GM21529 (cell line): ENCODE measurements around the gene ARMC12.
"Not testable (repeated sequence)": the region's sequence is repeated elsewhere in the genome, so short reads cannot be mapped to it uniquely, and the experiment has no call there.

ENCODE experiments used
- ATAC-seq: cut with Tn5 transposase; IDR thresholded peaks from one replicate; pipeline ENCODE4 v1.9.1; 2021; ENCODE audit not compliant: unreplicated experiment

Gene ARMC12, protein sequence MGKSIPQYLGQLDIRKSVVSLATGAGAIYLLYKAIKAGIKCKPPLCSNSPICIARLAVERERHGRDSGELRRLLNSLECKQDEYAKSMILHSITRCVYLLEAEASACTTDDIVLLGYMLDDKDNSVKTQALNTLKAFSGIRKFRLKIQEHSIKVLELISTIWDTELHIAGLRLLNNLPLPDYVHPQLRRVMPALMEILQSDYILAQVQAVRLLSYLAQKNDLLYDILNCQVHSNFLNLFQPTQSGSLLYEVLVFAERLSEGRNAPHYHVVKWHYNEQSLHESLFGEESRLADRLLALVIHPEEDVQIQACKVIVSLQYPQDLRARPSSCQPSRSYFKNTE

GRCh38 chr6:35736982-35737412 is at the start of gene ARMC12:
Gene ARMC12, plus strand, starts transcription at chr6:35737032. Its CDS starts 77 bp downstream, at chr6:35737109.
- ATAC-seq, result no peak

DNA sequence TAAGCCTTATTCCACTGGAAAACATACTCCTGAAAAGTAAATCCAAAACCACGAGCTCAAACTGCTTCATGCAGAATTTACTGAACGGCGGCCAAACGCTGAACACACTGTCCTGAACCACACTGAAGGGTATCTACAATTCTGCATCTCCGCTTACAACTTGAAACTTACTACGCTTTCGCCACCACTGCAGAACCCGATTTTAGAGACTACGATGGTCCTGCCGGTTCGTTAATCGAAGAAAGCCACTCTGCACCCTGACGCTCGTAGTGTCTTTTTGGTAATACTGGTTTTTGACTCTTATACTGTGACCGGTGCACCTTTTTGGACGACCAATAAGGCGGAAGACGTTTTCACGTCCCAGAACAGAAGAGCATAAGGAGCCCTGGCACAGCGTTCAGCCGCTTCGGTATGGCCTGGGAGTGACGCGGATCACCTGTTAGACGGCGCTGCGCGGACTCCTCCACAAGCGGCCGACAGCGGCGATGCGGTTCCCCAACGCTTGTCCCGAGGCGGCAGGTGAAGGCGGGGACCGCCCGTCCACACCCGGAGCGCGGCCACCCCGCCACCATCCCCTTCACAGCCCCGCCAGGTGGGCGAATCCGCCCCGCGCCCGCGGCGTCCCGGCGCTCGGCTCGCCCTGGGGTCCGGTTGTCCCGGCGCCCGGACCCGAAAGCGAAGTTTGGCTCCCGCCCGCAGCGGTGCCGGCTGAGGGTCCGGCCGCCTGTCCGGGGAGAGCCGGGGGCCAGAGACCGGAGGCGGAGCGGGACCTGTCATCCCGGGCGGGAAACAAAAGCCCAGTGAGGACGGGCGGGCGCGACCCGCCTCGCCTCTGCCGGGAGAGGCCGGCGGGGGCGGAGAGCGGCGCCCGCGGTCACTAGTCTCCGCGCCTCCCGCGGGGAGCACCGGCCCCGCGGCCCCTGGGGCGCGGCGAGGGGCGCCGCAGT is 48.9 kb upstream of the ARMC12 start:
- ATAC-seq, result peak; percentile 45

DNA sequence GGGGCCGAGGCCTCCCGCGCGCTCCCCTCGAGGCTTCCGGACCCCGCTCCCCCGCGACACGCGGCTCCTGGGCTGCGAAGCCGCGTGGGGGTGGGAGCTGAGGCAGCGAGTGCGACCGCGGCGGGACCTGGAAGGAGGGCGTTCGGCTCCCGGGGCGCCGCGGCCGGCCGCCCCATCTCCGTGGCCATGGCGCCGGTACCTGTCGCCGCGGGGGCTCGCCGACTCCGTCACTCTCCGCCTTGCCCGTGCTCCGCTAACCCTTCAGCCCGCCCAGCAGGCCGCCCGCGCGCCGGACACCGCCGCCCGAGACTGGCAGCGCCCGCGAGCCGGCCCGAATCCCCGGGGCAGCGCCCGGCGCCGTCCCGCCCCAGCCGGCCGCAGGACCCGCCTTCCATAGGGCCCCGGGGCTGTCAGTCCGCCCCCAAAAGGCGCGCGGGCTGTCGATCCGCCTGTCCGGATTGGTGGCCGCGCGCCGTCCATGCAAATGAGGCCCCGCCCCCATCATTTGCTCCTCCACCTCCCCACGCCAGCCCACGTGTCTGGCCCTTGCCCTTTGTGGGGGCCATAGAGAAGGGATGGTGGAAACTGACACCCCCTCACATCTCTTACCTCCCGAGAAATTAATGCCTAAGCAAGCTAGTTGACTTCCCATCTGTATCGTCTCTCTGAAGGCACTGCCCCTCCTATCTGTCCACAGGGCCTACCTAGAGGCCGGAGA is 48.1 kb upstream of the ARMC12 start, which contains the start of gene FKBP5:
TSS of gene FKBP5 (minus strand) at position 311 of the 718 bp plus-strand sequence. CDS start 46,091 bp downstream, outside the sequence.
- peak; percentile 85 for ATAC-seq

GRCh38 chr6:35690006-35690405 is 46.8 kb upstream of the ARMC12 start:
- ATAC-seq, result not testable (repeated sequence)

DNA sequence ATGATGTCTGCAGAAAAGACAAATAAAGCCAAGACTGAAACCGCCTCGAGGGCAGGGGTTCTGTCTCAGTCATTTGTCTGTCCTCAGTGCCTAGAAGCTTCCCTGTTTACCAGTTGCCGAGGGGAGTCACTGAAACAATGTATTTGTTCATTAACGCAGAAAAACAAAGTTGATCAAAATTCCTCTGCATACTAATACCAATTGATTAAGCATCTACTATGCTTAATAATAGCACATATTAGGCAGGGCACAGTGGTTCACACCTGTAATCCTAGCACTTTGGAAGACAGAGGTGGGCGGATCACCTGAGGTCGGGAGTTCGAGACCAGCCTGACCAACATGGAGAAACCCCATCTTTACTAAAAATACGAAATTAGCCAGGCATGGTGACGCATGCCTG is 46.3 kb upstream of the ARMC12 start:
- no peak for ATAC-seq

DNA sequence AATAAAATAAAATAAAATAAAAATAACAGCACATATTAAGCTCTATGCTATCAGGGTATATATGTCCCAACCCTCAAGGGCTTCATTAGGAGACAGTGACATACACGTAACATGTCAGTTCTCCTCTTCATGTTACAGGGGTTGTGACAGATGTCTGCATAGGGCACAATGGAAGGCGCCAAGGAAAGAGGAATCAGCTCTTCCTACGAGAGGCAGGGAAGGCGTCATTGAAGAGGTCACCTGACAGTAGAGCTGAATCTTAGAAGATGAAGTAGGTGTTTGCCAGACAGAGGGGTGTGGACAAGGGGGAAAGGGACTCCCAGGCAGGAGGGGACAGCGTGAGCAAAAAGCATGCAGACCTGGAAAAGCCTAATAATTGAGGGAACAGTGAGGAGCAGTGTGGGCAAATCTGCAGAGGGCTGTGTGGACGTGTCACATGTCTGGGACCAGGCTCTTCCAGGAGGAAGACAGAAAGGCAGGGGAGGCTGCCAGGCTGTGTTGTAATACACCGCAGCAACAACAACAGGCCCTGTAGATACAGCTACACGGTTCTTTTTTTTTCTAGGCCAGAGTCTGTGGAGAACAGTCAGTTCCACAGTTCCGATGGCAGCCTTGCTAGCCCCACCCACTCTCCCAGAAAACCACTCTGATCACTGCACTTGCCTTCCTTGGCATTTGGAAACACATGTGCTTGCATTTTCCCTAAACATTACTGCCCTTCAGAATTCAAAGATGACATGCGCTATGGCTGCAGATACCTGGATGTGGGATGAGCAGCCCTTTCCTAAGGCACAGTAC is 45.6 kb upstream of the ARMC12 start:
- ATAC-seq, result no peak

DNA sequence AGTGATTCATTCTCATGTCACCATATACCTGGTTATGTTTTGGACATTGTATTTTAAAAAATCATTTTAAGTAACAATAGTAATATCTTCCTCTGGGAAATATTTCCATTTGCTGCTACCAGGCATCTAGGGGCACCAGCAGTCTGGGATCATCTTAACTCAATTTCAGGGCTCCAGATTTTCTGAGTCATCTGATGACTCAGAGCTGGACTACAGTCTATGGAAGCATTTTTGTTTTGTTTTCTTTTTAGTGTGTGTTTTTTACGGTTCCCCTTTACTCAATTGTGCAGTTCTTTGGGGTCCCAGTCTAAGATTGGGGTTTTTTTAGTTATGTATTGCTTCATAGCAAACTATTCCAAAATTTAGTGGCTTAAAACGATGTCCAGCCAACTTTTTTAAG is 42.4 kb upstream of the ARMC12 start:
- ATAC-seq, result no peak

GRCh38 chr6:35698430-35698829 is 38.4 kb upstream of the ARMC12 start:
- not testable (repeated sequence) for ATAC-seq

GRCh38 chr6:35698858-35699257 is 38.0 kb upstream of the ARMC12 start:
- ATAC-seq, result no peak

GRCh38 chr6:35703554-35703953 is 33.3 kb upstream of the ARMC12 start:
- ATAC-seq, result no peak

DNA sequence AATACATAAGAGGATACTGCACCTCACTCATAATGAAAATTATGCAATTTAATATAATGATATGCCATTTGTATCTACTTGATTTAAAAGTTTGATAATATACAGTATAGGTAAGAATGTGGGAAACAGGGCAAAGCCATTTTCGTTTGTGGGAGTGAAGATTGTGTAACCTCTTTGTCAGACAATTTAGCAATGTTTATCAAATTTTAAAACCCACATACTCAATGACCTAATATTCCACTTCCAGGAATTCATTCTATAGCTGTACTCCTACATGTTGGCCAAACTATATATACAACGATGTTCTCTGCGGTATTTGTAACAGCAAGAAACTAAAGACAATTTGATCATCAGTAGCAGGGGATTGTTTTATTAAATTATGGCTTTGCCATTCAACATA is 30.4 kb upstream of the ARMC12 start:
- ATAC-seq, result no peak

DNA sequence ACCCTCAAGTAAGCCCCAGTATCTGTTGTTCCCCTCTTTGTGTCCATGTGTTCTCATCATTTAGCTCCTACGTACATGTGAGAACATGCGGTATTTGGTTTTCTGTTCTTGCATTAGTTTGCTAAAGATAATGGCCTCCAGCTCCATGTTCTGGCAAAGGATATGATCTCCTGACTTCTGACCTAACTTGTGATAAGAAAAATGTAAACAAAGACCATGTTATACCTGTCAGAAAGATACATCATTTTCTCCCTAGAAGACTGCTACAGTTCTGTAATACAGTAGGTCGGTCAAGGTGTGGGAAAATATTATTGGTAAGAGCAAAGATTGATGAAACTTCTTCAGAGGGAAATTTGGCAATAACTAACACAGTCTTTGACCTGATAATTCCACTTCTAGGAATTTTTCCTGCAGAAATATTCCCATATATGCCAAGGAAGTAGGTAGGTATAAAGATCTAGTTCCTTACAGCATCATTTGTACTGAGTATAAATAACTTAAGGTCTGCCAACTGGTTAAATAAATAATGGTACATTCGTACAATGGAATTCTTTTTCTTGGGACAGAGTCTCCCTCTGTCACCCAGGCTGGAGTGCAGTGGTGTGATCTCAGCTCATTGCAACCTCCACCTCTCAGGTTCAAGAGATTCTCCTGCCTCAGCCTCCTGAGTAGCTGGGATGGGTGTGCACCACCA is 29.0 kb upstream of the ARMC12 start:
- no peak for ATAC-seq

DNA sequence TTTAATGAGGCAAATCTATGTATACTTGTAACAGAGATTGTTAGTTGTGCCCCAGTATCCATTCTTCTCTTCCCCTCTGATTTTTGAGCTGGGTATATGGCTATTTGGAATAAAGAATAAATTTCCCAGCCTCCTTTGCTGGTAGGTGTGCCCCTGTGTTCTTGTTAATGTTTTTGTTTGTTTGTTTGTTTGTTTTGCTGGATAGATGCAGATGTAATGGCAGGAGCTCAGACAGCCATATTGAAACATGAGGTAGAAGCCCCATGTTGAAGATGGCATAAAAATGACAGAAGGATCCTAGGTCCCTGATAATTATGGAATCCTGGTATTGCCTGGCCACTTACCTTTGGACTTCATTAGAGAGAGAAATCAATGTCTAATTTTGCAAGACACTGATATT is 28.2 kb upstream of the ARMC12 start:
- no peak for ATAC-seq

DNA sequence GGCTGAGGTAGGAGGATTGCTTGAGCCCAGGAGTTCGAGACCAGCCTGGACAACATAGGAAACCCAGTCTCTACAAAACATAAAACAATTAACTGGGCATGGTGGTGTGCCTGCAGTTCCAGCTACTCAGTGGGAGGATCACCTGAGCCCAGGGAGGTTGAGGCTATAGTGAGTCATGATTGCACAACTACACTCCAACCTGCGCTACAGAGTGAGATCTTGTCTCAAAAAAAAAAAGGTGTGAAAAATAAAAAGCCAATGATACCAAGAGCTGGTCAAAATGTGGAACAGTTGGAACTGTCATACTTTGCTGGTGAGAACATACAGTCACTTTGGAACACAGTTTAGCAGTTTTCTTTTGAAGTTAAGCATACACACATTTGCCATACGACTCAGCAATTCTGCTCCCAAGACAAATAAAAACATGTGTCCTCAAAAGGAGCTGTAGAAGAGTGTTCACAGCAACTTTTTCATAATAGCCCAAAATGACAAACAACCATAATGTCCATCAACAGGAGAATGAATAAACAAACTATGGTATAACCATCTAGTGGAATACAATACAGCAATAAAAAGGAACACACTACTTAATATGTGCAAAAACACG is 26.5 kb upstream of the ARMC12 start:
- ATAC-seq, result no peak

- no peak for ATAC-seq
These were observed 25.1 kb upstream of the ARMC12 start for GRCh38 chr6:35711731-35712130.

DNA sequence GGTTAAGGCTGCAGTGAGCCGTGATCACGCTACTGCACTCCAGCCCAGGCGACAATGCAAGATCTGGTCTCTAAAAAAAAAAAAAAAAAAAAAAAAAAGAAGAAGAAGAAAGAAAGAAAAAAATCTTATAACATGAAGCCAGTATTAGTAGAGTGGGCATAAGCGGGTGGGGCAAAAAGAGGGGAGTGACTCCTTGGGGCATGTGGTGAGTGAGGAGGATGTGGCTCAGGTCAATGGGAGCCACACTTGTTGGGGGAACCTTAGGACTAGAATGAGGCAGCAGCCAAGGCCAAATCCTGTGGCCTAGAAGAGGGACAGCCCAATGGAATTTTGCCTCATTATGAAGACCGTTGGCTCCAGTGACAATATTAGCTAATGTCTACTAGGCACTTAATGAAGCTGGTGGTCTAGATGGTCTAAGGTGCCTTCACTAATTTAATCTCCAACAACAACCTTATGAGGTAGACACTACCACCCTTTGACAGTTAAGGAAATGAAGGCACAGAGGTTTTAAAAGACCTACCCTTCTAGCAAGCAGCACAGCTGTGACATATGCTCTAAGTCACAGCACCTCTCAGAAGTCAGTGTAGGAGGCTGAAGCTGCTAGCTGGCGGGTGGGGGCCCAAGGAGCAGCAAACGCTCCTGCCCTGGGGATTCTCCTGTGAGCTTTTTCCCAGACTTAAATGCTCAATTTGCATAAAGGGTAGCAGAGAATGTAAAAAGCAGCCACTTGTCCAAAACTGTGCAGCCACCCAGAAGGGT is 23.6 kb upstream of the ARMC12 start:
- ATAC-seq, result no peak

- ATAC-seq, result no peak
These were observed 20.0 kb upstream of the ARMC12 start for GRCh38 chr6:35716798-35717197.
